GM23338 (cell line): ENCODE measurements around the gene RFX2. TPM values are rescaled to one million over a fixed set of nuclear protein-coding genes. Genes with fewer than 3 reads are reported as not detected.

Experiments
- ATAC-seq: fragments of 200-7000 bp; cut with Tn5 transposase; 3 replicates; pipeline ENCODE4 v1.9.1; 2020
- DNase-seq: peaks from one replicate; pipeline ENCODE4 v3.0.0-alpha.2; 2015; ENCODE audit warnings: low spot score
- H2AFZ ChIP-seq: fragments of 200-600 bp; sonication (generic); 2 replicates; pipeline ENCODE4 v1.8.0; 2016; ENCODE audit warnings: antibody characterized with exemption, mild to moderate bottlenecking, moderate library complexity
- H3F3A ChIP-seq: fragments of 200-600 bp; sonication (generic); replicated peaks from 2 replicates; pipeline ENCODE4 v1.8.0; 2017; ENCODE audit warnings: antibody characterized with exemption, mixed run types, low read depth
- H3K27ac ChIP-seq: fragments of 200-600 bp; sonication (generic); 2 replicates; pipeline ENCODE4 v1.6.1; 2016; ENCODE audit warnings: low read depth
- H3K27me3 ChIP-seq: fragments of 200-600 bp; sonication (generic); 2 replicates; pipeline ENCODE4 v1.8.0; 2016; ENCODE audit warnings: mild to moderate bottlenecking, mixed run types, moderate library complexity; ENCODE audit not compliant: insufficient read depth
- H3K36me3 ChIP-seq: fragments of 200-600 bp; sonication (generic); 2 replicates; pipeline ENCODE4 v1.8.0; 2016; ENCODE audit warnings: mild to moderate bottlenecking; ENCODE audit not compliant: insufficient read depth
- H3K4me1 ChIP-seq: fragments of 200-600 bp; sonication (generic); 2 replicates; pipeline ENCODE4 v1.8.0; 2016; ENCODE audit warnings: mild to moderate bottlenecking, moderate library complexity; ENCODE audit not compliant: insufficient read depth
- H3K4me2 ChIP-seq: fragments of 200-600 bp; sonication (generic); 2 replicates; pipeline ENCODE4 v1.7.1; 2017; ENCODE audit warnings: mixed run types
- H3K4me3 ChIP-seq: fragments of 200-600 bp; sonication (generic); 2 replicates; pipeline ENCODE4 v1.6.1; 2016; ENCODE audit warnings: mixed run types
- H3K79me2 ChIP-seq: fragments of 200-600 bp; sonication (generic); replicated peaks from 2 replicates; pipeline ENCODE4 v1.8.0; 2017; ENCODE audit warnings: mild to moderate bottlenecking; ENCODE audit not compliant: insufficient read depth
- H3K9me2 ChIP-seq: fragments of 200-600 bp; sonication (generic); 2 replicates; pipeline ENCODE4 v1.8.0; 2017; ENCODE audit not compliant: insufficient read depth
- H4K20me1 ChIP-seq: fragments of 200-600 bp; sonication (generic); replicated peaks from 2 replicates; pipeline ENCODE4 v1.8.0; 2017; ENCODE audit warnings: mild to moderate bottlenecking; ENCODE audit not compliant: insufficient read depth
- H3K27ac Mint-ChIP-seq: 2 replicates; pipeline ENCODE4 v1.8.0; 2020; ENCODE audit warnings: inconsistent platforms, mild to moderate bottlenecking, moderate library complexity, mixed read lengths
- H3K27me3 Mint-ChIP-seq: 3 replicates; pipeline ENCODE4 v1.8.0; 2022; ENCODE audit warnings: low read depth, mild to moderate bottlenecking, moderate library complexity, mixed read lengths, inconsistent platforms; ENCODE audit not compliant: insufficient read depth, poor library complexity
- H3K36me3 Mint-ChIP-seq: 3 replicates; pipeline ENCODE4 v1.8.0; 2021; ENCODE audit warnings: low read depth, mild to moderate bottlenecking, inconsistent platforms, moderate library complexity, mixed read lengths
- H3K4me1 Mint-ChIP-seq: 3 replicates; pipeline ENCODE4 v1.8.0; 2020; ENCODE audit warnings: mild to moderate bottlenecking, inconsistent platforms, mixed read lengths
- H3K4me3 Mint-ChIP-seq: 3 replicates; pipeline ENCODE4 v1.8.0; 2021; ENCODE audit warnings: moderate library complexity, mild to moderate bottlenecking, inconsistent platforms, mixed read lengths
- H3K9me3 Mint-ChIP-seq: 3 replicates; pipeline ENCODE4 v1.8.0; 2020; ENCODE audit warnings: moderate library complexity, mild to moderate bottlenecking, inconsistent platforms, mixed read lengths
- CREB1 ChIP-seq: fragments of 250-450 bp; sonication (Bioruptor Pico); IDR thresholded peaks from 2 replicates; pipeline ENCODE4 v1.5.0; 2020; ENCODE audit warnings: low read depth, mild to moderate bottlenecking, moderate library complexity
- ETS1 ChIP-seq: IDR thresholded peaks from 2 replicates; pipeline ENCODE4 v1.6.1; 2016; ENCODE audit warnings: antibody characterized with exemption
- EZH2 ChIP-seq: fragments of 200-600 bp; sonication (generic); IDR thresholded peaks from one replicate; pipeline ENCODE4 v1.8.0; 2017; ENCODE audit warnings: antibody characterized with exemption, mild to moderate bottlenecking, low read depth; ENCODE audit not compliant: unreplicated experiment
- EZH2phosphoT487 ChIP-seq: fragments of 200-600 bp; sonication (generic); IDR thresholded peaks from one replicate; pipeline ENCODE4 v1.8.1; 2018; ENCODE audit warnings: antibody characterized with exemption; ENCODE audit not compliant: unreplicated experiment
- JUNB ChIP-seq: IDR thresholded peaks from one replicate; pipeline ENCODE4 v1.6.1; 2016; ENCODE audit warnings: antibody characterized with exemption; ENCODE audit not compliant: unreplicated experiment
- NANOG ChIP-seq: IDR thresholded peaks from 2 replicates; pipeline ENCODE4 v1.6.1; 2016; ENCODE audit warnings: antibody characterized with exemption, borderline replicate concordance
- POLR2AphosphoS5 ChIP-seq: IDR thresholded peaks from 2 replicates; pipeline ENCODE4 v1.6.1; 2016; ENCODE audit warnings: antibody characterized with exemption, low read depth
- REST ChIP-seq: IDR thresholded peaks from one replicate; pipeline ENCODE4 v1.6.1; 2018; ENCODE audit warnings: antibody characterized with exemption; ENCODE audit not compliant: unreplicated experiment
- STAT1 ChIP-seq: IDR thresholded peaks from one replicate; pipeline ENCODE4 v1.6.1; 2016; ENCODE audit warnings: antibody characterized with exemption; ENCODE audit not compliant: unreplicated experiment
- ZNF114 ChIP-seq: fragments of 250-450 bp; sonication (Bioruptor Pico); IDR thresholded peaks from 2 replicates; pipeline ENCODE4 v1.5.0; 2020; ENCODE audit warnings: mild to moderate bottlenecking, moderate library complexity
- ZNF331 ChIP-seq: fragments of 250-450 bp; sonication (Bioruptor Pico); IDR thresholded peaks from 2 replicates; pipeline ENCODE4 v1.5.0; 2020; ENCODE audit warnings: low read depth, mild to moderate bottlenecking, moderate library complexity
- polyA plus RNA-seq: library from polyadenylated mRNA; unstranded; fragments of >200 nt; fragmentation: Nextera tagmentation; extraction: Ambion mirVana; gene quantifications from 2 replicates; pipeline ENCODE4 v1.2.1, GENCODE V29; 2016
- total RNA-seq: library from RNA; depleted of rRNA; stranded (reverse); fragments of >200 nt; shearing (Covaris generic); gene quantifications from 2 replicates; pipeline ENCODE4 v1.2.3, GENCODE V29; 2014
- TF ChIP-seq, protein P1 (sequence below): fragments of 250-450 bp; sonication (Bioruptor Pico); IDR thresholded peaks from 2 replicates; pipeline ENCODE4 v1.5.0; 2020; ENCODE audit warnings: mild to moderate bottlenecking, moderate library complexity
- TF ChIP-seq, protein P2 (sequence below), 2 experiments: fragments of 200-600 bp in 1 of 2; sonication (generic) in 1 of 2; conservative IDR thresholded peaks; 2 replicates each; pipeline versions ENCODE4 v1.5.1 to v1.6.1; 2016 to 2017; ENCODE audit warnings: antibody characterized with exemption in 2 of 2, low read depth in 2 of 2, mild to moderate bottlenecking in 2 of 2, moderate library complexity in 1 of 2

The RFX2 gene
- total and polyA plus RNA-seq, 2 experiments from 2014 or later: 4.6 to 13.0 TPM

- ATAC-seq (no peak), DNase-seq (no peak)
- no peak for TF ChIP-seq JUNB
- no peak for TF ChIP-seq STAT1
- TF ChIP-seq POLR2AphosphoS5: no peak
- no peak for TF ChIP-seq NANOG
- TF ChIP-seq CREB1 (CRISPR knock-in tag): no peak
- TF ChIP-seq ETS1: no peak
- no peak for TF ChIP-seq REST
- TF ChIP-seq ZNF114 (CRISPR knock-in tag): no peak
- TF ChIP-seq, protein P1, sequence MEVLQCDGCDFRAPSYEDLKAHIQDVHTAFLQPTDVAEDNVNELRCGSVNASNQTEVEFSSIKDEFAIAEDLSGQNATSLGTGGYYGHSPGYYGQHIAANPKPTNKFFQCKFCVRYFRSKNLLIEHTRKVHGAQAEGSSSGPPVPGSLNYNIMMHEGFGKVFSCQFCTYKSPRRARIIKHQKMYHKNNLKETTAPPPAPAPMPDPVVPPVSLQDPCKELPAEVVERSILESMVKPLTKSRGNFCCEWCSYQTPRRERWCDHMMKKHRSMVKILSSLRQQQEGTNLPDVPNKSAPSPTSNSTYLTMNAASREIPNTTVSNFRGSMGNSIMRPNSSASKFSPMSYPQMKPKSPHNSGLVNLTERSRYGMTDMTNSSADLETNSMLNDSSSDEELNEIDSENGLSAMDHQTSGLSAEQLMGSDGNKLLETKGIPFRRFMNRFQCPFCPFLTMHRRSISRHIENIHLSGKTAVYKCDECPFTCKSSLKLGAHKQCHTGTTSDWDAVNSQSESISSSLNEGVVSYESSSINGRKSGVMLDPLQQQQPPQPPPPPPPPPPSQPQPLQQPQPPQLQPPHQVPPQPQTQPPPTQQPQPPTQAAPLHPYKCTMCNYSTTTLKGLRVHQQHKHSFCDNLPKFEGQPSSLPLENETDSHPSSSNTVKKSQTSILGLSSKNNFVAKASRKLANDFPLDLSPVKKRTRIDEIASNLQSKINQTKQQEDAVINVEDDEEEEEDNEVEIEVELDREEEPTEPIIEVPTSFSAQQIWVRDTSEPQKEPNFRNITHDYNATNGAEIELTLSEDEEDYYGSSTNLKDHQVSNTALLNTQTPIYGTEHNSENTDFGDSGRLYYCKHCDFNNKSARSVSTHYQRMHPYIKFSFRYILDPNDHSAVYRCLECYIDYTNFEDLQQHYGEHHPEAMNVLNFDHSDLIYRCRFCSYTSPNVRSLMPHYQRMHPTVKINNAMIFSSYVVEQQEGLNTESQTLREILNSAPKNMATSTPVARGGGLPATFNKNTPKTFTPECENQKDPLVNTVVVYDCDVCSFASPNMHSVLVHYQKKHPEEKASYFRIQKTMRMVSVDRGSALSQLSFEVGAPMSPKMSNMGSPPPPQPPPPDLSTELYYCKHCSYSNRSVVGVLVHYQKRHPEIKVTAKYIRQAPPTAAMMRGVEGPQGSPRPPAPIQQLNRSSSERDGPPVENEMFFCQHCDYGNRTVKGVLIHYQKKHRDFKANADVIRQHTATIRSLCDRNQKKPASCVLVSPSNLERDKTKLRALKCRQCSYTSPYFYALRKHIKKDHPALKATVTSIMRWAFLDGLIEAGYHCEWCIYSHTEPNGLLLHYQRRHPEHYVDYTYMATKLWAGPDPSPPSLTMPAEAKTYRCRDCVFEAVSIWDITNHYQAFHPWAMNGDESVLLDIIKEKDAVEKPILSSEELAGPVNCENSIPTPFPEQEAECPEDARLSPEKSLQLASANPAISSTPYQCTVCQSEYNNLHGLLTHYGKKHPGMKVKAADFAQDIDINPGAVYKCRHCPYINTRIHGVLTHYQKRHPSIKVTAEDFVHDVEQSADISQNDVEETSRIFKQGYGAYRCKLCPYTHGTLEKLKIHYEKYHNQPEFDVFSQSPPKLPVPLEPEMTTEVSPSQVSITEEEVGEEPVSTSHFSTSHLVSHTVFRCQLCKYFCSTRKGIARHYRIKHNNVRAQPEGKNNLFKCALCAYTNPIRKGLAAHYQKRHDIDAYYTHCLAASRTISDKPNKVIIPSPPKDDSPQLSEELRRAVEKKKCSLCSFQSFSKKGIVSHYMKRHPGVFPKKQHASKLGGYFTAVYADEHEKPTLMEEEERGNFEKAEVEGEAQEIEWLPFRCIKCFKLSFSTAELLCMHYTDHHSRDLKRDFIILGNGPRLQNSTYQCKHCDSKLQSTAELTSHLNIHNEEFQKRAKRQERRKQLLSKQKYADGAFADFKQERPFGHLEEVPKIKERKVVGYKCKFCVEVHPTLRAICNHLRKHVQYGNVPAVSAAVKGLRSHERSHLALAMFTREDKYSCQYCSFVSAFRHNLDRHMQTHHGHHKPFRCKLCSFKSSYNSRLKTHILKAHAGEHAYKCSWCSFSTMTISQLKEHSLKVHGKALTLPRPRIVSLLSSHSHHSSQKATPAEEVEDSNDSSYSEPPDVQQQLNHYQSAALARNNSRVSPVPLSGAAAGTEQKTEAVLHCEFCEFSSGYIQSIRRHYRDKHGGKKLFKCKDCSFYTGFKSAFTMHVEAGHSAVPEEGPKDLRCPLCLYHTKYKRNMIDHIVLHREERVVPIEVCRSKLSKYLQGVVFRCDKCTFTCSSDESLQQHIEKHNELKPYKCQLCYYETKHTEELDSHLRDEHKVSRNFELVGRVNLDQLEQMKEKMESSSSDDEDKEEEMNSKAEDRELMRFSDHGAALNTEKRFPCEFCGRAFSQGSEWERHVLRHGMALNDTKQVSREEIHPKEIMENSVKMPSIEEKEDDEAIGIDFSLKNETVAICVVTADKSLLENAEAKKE (CRISPR knock-in tag): no peak
- no peak for TF ChIP-seq ZNF331 (CRISPR knock-in tag)
- no peak for TF ChIP-seq EZH2
- no peak for TF ChIP-seq EZH2phosphoT487
- TF ChIP-seq, protein P2, sequence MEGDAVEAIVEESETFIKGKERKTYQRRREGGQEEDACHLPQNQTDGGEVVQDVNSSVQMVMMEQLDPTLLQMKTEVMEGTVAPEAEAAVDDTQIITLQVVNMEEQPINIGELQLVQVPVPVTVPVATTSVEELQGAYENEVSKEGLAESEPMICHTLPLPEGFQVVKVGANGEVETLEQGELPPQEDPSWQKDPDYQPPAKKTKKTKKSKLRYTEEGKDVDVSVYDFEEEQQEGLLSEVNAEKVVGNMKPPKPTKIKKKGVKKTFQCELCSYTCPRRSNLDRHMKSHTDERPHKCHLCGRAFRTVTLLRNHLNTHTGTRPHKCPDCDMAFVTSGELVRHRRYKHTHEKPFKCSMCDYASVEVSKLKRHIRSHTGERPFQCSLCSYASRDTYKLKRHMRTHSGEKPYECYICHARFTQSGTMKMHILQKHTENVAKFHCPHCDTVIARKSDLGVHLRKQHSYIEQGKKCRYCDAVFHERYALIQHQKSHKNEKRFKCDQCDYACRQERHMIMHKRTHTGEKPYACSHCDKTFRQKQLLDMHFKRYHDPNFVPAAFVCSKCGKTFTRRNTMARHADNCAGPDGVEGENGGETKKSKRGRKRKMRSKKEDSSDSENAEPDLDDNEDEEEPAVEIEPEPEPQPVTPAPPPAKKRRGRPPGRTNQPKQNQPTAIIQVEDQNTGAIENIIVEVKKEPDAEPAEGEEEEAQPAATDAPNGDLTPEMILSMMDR (conservative IDR thresholded peaks at IDR 0.05; ENCODE audit: low read depth in 2 of 2): no peak
- no peak overlapping the region for H3K27ac Mint-ChIP-seq
- Histone ChIP-seq H2AFZ (no peak overlapping the region), H3F3A (no peaks in the 10 kb centered on the region), H3K4me3 (no peak overlapping the region), H3K4me2 (no peak overlapping the region), H3K9me2 (0 out of 2 replicates have a peak, but pooled peaks cover 3% of the 10 kb centered on the region), H3K36me3 (no peaks in the 10 kb centered on the region), H4K20me1 (no peaks in the 10 kb centered on the region), H3K27me3 (no peaks in the 10 kb centered on the region), H3K27ac (0 out of 2 replicates have a peak overlapping the region, but pooled peaks have one; percentile 15), H3K4me1 (no peaks in the 10 kb centered on the region), H3K79me2 (no peaks in the 10 kb centered on the region)
- peaks cover 24% of the 10 kb centered on the region for H3K27me3 Mint-ChIP-seq
- H3K9me3 Mint-ChIP-seq: no peaks in the 10 kb centered on the region; the same call in 2 of the 3 replicates
- H3K4me1 Mint-ChIP-seq: peaks cover 21% of the 10 kb centered on the region
- H3K4me3 Mint-ChIP-seq: no peak overlapping the region
- no peaks in the 10 kb centered on the region for H3K36me3 Mint-ChIP-seq
These were observed 52.4 kb downstream of the RFX2 start for GRCh38 chr19:6057651-6058517.
